ENCODE data around the gene PHYH. TPM values are rescaled to one million over a fixed set of nuclear protein-coding genes. Genes with fewer than 3 reads are reported as not detected.
A peak's percentile ranks its signal among the peaks of the same experiment; 100 is the strongest.
"Not testable (repeated sequence)": the region's sequence is repeated elsewhere in the genome, so short reads cannot be mapped to it uniquely, and the experiment has no call there.

Gene PHYH
- 5.8 and 8.1 TPM in 2 replicates for total RNA-seq

- DNase-seq (ENCODE audit: low read depth in 2 of 2): peak; percentile 78 to 90
These were observed at the start of gene PHYH for GRCh38 chr10:13299437-13300287. Gene PHYH (minus strand): TSS chr10:13300064. CDS start chr10:13300042, 22 bp downstream.

GRCh38 chr10:13348216-13349017 lies 48.6 kb upstream of the PHYH start, which contains the start of gene SEPHS1:
Gene SEPHS1 (minus strand): TSS chr10:13348293. CDS start chr10:13344950, 3,343 bp downstream.
- peak in 1 of 2 donors; percentile 75 for DNase-seq (ENCODE audit: low read depth in 2 of 2)

- peak; percentile 35 to 75 for DNase-seq (ENCODE audit: low read depth in 2 of 2)
These were observed 47.8 kb upstream of the PHYH start for GRCh38 chr10:13347500-13348156.

GRCh38 chr10:13347043-13347499 lies 47.2 kb upstream of the PHYH start:
- DNase-seq (ENCODE audit: low read depth in 2 of 2): peak in 1 of 2 donors; percentile 40

- peak; percentile 41 to 62 for DNase-seq (ENCODE audit: low read depth in 2 of 2)
These were observed 46.6 kb upstream of the PHYH start for GRCh38 chr10:13346283-13347042.

- no peak for DNase-seq (ENCODE audit: low read depth in 2 of 2)
These were observed 40.9 kb upstream of the PHYH start for GRCh38 chr10:13340626-13341376.

GRCh38 chr10:13340068-13340467 lies 40.2 kb upstream of the PHYH start:
- DNase-seq (ENCODE audit: low read depth in 2 of 2): no peak

GRCh38 chr10:13338390-13339110 lies 38.7 kb upstream of the PHYH start:
- DNase-seq (ENCODE audit: low read depth in 2 of 2): peak; percentile 75 to 84

- DNase-seq (ENCODE audit: low read depth in 2 of 2): no peak
These were observed 37.9 kb upstream of the PHYH start for GRCh38 chr10:13337827-13338196.

- no peak for DNase-seq (ENCODE audit: low read depth in 2 of 2)
These were observed 37.4 kb upstream of the PHYH start for GRCh38 chr10:13337128-13337826.

- DNase-seq (ENCODE audit: low read depth in 2 of 2): no peak
These were observed 36.0 kb upstream of the PHYH start for GRCh38 chr10:13335881-13336280.

- no peak for DNase-seq (ENCODE audit: low read depth in 2 of 2)
These were observed 34.7 kb upstream of the PHYH start for GRCh38 chr10:13334556-13334955.

GRCh38 chr10:13331646-13332045 lies 31.8 kb upstream of the PHYH start:
- no peak for DNase-seq (ENCODE audit: low read depth in 2 of 2)

GRCh38 chr10:13330980-13331379 lies 31.1 kb upstream of the PHYH start:
- not testable (repeated sequence) for DNase-seq (ENCODE audit: low read depth in 2 of 2)

- DNase-seq (ENCODE audit: low read depth in 2 of 2): no peak
These were observed 29.7 kb upstream of the PHYH start for GRCh38 chr10:13329565-13329964.

GRCh38 chr10:13328613-13329012 lies 28.7 kb upstream of the PHYH start:
- no peak for DNase-seq (ENCODE audit: low read depth in 2 of 2)

GRCh38 chr10:13328126-13328525 lies 28.3 kb upstream of the PHYH start:
- DNase-seq (ENCODE audit: low read depth in 2 of 2): no peak

GRCh38 chr10:13327534-13327933 lies 27.7 kb upstream of the PHYH start:
- DNase-seq (ENCODE audit: low read depth in 2 of 2): peak in 1 of 2 donors; percentile 12

- no peak for DNase-seq (ENCODE audit: low read depth in 2 of 2)
These were observed 22.8 kb upstream of the PHYH start for GRCh38 chr10:13322615-13323148.
